Middle frontal gyrus (tissue), 1 donor: ENCODE measurements around the gene CRYBG1.
"Not testable (repeated sequence)": the region's sequence is repeated elsewhere in the genome, so short reads cannot be mapped to it uniquely, and the experiment has no call there.

Experiments
- DNase-seq: peaks from one replicate; pipeline ENCODE4 v3.0.0-alpha.2; 2015; ENCODE audit warnings: low spot score; ENCODE audit errors: extremely low spot score

The CRYBG1 gene

GRCh38 chr6:106547601-106548453 lies 187.3 kb downstream of the CRYBG1 start:
- no peak for DNase-seq

GRCh38 chr6:106548926-106549455 lies 188.5 kb downstream of the CRYBG1 start:
- not testable (repeated sequence) for DNase-seq

DNA sequence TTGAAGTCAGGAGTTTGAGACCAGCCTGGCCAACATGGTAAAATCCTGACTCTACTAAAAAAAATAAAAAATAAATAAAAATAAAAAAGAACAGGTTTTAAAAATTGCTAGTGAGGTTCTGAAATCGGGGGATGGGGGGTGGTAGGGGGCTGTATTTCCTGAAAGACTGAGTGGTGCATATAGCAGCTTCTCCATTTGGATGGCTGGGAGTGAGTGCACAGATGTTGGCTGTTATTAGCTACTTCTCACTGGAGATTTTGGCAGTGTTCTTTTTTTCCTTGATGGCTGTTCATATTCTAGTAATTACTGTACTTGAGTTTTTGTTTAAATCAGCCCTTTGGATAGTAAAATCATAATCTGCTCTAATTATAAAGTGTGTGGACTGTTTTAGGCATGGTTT lies 189.0 kb downstream of the CRYBG1 start:
- DNase-seq, result no peak

- no peak for DNase-seq
Measured at GRCh38 chr6:106551155-106551554, 190.6 kb downstream of the CRYBG1 start.

- DNase-seq, result no peak
Measured at GRCh38 chr6:106553440-106553839, 192.9 kb downstream of the CRYBG1 start.

GRCh38 chr6:106555767-106556166 lies 195.2 kb downstream of the CRYBG1 start:
- no peak for DNase-seq

DNA sequence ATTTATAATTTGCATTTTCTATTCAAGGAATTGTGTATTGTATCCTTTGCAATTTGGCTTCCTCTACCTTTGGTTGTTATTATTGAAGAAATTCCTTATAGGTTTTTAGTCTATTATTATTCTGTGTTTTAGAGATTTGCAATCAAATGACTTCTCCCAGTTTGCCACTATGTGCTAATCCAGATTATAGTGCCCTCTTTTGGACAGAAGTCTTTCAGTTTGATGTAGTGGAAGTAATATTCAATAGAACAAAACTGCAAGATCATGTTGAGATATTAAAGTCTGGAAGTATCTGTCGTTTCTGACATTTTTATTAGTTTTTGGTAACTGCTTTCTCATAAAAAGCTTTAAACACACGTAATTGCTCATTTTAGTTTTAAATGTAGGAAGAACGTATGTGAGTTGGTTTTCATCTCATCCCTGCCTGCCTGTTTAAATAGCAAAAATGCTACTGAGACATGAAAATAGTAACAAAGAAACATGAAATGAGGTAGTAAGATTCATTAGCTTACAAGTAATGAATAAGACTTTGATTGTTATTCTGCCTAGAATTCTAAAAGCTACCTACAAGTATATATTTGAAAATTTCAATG lies 195.9 kb downstream of the CRYBG1 start:
- no peak for DNase-seq

DNA sequence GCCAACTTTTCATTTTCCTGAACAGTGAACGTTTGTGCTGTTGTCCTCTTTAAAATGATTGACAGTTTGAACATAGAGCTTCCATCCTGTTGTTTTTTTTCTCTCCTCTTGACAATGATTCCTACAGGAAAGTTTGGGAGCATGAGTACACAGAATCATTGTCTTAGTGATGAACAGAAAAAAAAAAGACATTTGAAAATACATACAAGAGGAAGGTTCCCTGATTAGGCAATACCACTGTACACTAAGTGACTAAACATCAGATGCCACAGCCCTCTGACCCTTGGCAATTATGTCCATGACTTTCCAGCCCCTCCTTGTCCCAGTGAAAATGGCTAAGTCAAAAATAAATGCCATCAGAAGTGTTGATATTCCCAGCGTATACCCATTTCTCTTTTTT lies 197.3 kb downstream of the CRYBG1 start:
- DNase-seq, result no peak

GRCh38 chr6:106558364-106558763 lies 197.8 kb downstream of the CRYBG1 start:
- DNase-seq, result no peak

DNA sequence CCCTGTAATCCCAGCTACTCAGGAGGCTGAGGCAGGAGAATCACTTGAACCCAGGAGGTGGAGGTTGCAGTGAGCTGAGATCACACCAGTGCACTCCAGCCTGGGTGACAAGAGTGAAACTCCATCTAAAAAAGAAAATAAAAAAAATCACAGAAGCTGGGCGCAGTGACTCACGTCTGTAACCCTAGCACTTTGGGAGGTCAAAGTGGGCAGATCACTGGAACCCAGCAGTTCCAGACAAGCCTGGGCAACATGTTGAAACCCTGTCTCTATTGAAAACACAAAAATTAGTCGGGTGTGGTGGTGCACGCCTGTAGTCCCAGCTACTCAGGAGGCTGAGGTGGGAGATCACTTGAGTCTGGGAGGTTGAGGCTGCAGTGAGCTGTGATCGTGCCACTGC lies 199.1 kb downstream of the CRYBG1 start:
- DNase-seq, result not testable (repeated sequence)

- no peak for DNase-seq
Measured at GRCh38 chr6:106560996-106561685, 200.6 kb downstream of the CRYBG1 start.

DNA sequence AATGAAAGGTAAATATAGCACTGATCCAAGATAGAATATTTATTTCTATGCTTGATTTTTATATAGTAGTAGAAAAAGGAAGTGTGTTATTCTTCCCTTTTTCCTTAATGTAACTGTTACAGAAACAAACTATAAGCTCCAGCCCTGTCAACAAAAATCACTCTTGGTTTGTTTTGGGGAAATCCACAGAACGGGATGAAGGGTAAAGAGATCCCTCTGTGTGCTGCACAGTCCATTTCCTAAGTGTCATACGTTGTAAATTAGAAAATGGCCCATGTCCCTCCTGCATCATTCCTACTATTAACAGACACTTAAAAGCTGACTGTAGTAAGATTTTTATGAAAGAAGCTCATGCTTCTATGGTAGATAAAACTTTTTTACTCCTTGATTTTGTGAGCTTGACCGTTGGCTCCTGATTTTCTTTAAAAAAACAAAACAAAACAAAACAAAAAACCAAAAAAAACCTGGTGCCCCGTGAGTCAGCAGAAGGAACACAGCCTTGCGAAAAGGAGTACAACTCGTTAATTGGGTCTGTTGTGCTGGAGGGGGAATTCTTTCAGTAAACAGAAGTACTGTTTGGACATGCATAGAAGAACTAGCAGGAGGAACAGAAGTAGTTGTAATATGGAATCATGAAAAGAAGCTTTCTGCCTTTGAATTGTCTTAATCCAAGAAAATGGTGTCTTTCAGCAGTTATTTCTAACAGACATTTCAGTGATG lies 201.3 kb downstream of the CRYBG1 start:
- DNase-seq, result no peak

DNA sequence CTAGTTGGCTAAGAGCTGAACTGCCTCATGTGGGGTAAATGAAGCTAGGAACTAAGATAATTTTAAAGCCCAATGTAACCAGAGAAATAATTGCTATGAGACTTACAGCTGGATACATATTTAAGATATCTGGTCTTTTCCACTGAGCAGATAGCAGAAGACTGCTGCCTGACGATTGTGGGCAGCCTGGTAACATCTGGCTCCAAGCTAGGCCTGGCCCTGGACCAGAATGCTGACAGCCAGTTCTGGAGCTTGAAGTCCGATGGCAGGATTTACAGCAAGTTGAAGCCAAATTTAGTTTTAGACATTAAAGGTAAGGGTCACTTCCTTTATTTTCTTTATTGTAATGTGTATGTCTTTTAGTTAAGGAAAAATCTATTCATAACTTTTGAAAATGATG lies 203.1 kb downstream of the CRYBG1 start:
- DNase-seq, result no peak

GRCh38 chr6:106564476-106564875 lies 204.0 kb downstream of the CRYBG1 start:
- no peak for DNase-seq

- DNase-seq, result no peak
Measured at GRCh38 chr6:106568530-106568929, 208.0 kb downstream of the CRYBG1 start.

DNA sequence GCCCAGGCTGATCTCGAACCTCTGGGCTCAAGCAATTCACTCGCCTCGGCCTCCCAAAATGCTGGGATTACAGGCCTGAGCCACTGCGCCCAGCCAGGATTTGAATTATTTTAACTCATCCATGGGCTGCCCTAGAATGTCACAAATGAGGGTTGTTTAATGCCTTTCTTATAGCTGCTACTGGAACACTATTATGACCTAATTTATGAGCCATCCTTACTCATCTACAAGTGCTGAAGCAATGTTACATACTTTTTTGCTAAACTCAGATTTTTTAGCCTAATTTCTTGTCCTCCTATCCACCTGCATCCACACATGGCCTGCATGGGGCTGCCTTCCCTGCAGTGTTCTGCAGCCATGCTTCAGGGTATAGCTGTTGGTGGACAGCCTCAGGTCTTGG lies 208.9 kb downstream of the CRYBG1 start:
- DNase-seq, result no peak

DNA sequence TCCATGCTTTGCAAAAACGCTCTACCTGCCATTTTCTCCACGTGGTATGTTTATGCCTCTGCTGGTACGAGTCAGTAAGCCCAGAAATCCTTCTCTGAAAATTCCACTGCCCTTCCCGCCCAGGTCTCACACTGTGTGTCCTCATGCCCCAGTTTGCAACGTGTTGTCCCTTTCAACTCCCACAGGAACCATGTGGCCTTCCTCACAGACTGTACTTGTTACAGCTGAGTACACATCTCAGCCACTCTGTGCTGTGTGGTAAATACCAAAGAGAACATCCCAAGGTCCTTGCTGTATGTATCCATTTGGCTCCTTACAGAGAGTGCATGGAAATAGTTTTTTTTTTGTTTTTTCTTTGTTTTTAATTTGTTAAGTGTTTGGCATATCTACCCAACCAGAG lies 211.9 kb downstream of the CRYBG1 start:
- no peak for DNase-seq

GRCh38 chr6:106572875-106573585 lies 212.5 kb downstream of the CRYBG1 start:
- DNase-seq, result no peak

GRCh38 chr6:106574741-106575458 lies 214.4 kb downstream of the CRYBG1 start:
- DNase-seq, result no peak

GRCh38 chr6:106579281-106579680 lies 218.8 kb downstream of the CRYBG1 start:
- DNase-seq, result no peak
